Sigmoid colon (tissue), 7 donors: ENCODE measurements around the gene TENT5C. TPM values are rescaled to one million over a fixed set of nuclear protein-coding genes. Genes with fewer than 3 reads are reported as not detected.

Experiments used
- DNase-seq: peaks from one replicate; pipeline ENCODE4 v3.0.0-alpha.2; 2019
- H3K27ac ChIP-seq, 4 donors: fragments of 200-600 bp; sonication (generic); one replicate each; pipeline ENCODE4 v1.5.1; 2016 to 2019; ENCODE audit warnings: mild to moderate bottlenecking in 1 of 4
- H3K27me3 ChIP-seq, 3 donors: fragments of 200-600 bp; sonication (generic); one replicate each; pipeline ENCODE4 v1.5.1; 2019; ENCODE audit warnings: mild to moderate bottlenecking in 1 of 3
- H3K36me3 ChIP-seq, 4 donors: fragments of 200-600 bp; sonication (generic); one replicate each; pipeline ENCODE4 v1.5.1; 2016 to 2019
- H3K4me1 ChIP-seq, 4 donors: fragments of 200-600 bp; sonication (generic); one replicate each; pipeline ENCODE4 v1.5.1; 2017 to 2019
- H3K4me3 ChIP-seq, 4 donors: fragments of 200-600 bp; sonication (generic); one replicate each; pipeline ENCODE4 v1.5.1; 2017 to 2019; ENCODE audit warnings: mild to moderate bottlenecking in 2 of 4, moderate library complexity in 1 of 4
- H3K9me3 ChIP-seq, 4 donors: fragments of 200-600 bp in 3 of 4; sonication (generic) in 3 of 4; one replicate each; pipeline versions ENCODE4 v1.5.1 to v1.6.1; 2013 to 2019
- CTCF ChIP-seq, 4 experiments: fragments of 450-650 bp in 3 of 4; fragments of 200-600 bp in 1 of 4; IDR thresholded peaks; one replicate each; pipeline ENCODE4 v1.5.1; 2016 to 2019; ENCODE audit warnings: antibody characterized with exemption in 4 of 4, mild to moderate bottlenecking in 3 of 4, moderate library complexity in 2 of 4
- EP300 ChIP-seq, 4 donors: sonication (generic); formaldehyde crosslinking; IDR thresholded peaks; one replicate each; pipeline ENCODE4 v1.6.1; 2017; ENCODE audit warnings: antibody characterized with exemption in 4 of 4
- POLR2A ChIP-seq, 2 donors: fragments of 450-650 bp; IDR thresholded peaks; one replicate each; pipeline ENCODE4 v1.6.1; 2016; ENCODE audit warnings: antibody characterized with exemption in 2 of 2, mild to moderate bottlenecking in 2 of 2, moderate library complexity in 2 of 2
- POLR2AphosphoS5 ChIP-seq, 4 donors: sonication (generic); formaldehyde crosslinking; IDR thresholded peaks; one replicate each; pipeline ENCODE4 v1.6.1; 2017; ENCODE audit warnings: antibody characterized with exemption in 4 of 4
- WGBS, 2 donors: extraction: QIAGEN DNeasy Blood & Tissue Kit; methylation state at CpG; one replicate each; pipeline ENCODE4 v1.1.7; 2013; 5-methylcytosine and 5-hydroxymethylcytosine counted together
- intact Hi-C: fragments of 100-400 bp; cut with DNase I; formaldehyde crosslinking; loops from one replicate; pipeline ENCODE4 v1.15.1; 2023
- polyA plus RNA-seq, 3 donors: library from polyadenylated mRNA; stranded (reverse); fragments of 200-250 nt; gene quantifications; one replicate each; pipeline ENCODE4 v1.2.3, GENCODE V29; 2013
- total RNA-seq, 4 donors: library from RNA; depleted of rRNA; stranded (reverse); fragments of >200 nt; gene quantifications; one replicate each; pipeline ENCODE4 v1.1.0, GENCODE V29; 2016
- donor health status: healthy with polysubstance abuse.
- donor health status: Bipolar disorder and iron deficiency.
- donor health status: healthy.

The TENT5C gene
- total and polyA plus RNA-seq, 7 donors, result 2.8 to 10.3 (median 5.6) TPM

DNA sequence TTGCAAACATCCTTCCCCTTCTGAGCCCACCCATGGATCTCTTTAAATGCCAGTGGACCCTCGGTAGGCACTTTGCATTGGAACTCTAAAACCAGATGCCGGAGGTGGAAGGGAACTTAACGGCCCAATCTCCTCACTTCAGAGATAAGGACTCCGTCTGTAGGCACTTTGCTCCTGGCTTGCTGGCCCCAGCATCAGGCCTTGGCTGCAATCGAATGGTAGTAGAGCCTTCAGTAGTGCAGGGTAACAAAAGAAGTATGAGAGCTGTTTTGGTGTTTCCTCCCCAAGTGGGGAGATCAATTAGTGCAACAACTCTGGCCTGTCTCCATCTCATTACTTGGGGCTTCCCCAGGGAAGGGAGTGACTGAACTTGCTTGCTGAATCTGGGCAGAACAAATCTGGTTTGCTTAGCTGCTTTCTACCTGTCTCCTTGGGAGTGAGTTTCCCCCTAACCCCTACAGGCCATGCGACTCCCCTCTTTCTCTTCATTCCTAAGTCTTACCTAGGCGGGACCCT lies 70.8 kb downstream of the TENT5C start:
- no peak for TF ChIP-seq CTCF (IDR thresholded peaks at IDR 0.05)
- no peak for TF ChIP-seq POLR2A (IDR thresholded peaks at IDR 0.05)
- no peak for TF ChIP-seq EP300 (IDR thresholded peaks at IDR 0.05)
- TF ChIP-seq POLR2AphosphoS5 (IDR thresholded peaks at IDR 0.05), result no peak
- Histone ChIP-seq H3K36me3 (no peaks in the 10 kb centered on the region), H3K4me1 (peaks cover 2 to 31% (median 27%) of the 10 kb centered on the region in 4 donors), H3K9me3 (no peaks in the 10 kb centered on the region), H3K27ac (no peak overlapping the region), H3K27me3 (no peaks in the 10 kb centered on the region), H3K4me3 (no peak overlapping the region)
- DNase-seq, result no peak
- WGBS, 2 donors, result 44 to 82% methylated on average over 7 of the region's 7 CpGs
- intact Hi-C loops, result no loop called here

Other genes with a start within 250 kb of the TENT5C start
- gene MAN1A2, start 238.6 kb upstream of the TENT5C start, total RNA-seq, result 10 to 100 TPM; 36.8 to 52.8 (median 43.4) TPM
- 10 to 100 TPM in 1 of 3 donors, 1 to 10 TPM in 2; 1.8 to 10.5 (median 2.4) TPM for gene MAN1A2, start 238.6 kb upstream of the TENT5C start, polyA plus RNA-seq